ENCODE data around the gene TM7SF2.

TM7SF2 gene

GRCh38 chr11:65131895-65132237, 20.2 kb downstream of the TM7SF2 start:
- Histone ChIP-seq H3K27me3 (ENCODE audit: insufficient read depth, low read length) (no peaks in the 10 kb centered on the region), H3K9me3 (ENCODE audit: low read length) (no peaks in the 10 kb centered on the region), H4K20me1 (ENCODE audit: insufficient read depth, low read length) (no peaks in the 10 kb centered on the region), H3F3A (ENCODE audit: insufficient read depth, low read length) (0 out of 2 replicates have a peak, but pooled peaks cover 11% of the 10 kb centered on the region), H3K9me2 (ENCODE audit: low read depth, low read length) (no peaks in the 10 kb centered on the region), H3K4me3 (ENCODE audit: low read depth, low read length, poor library complexity, severe bottlenecking) (peak overlapping the region; percentile 95), H3K79me2 (ENCODE audit: insufficient read depth, low read length) (peaks cover 8% of the 10 kb centered on the region; the same call in 1 of the 2 replicates), H3K4me2 (ENCODE audit: low read length) (peak overlapping the region; percentile 93), H3K27ac (ENCODE audit: low read depth, low read length, poor library complexity, severe bottlenecking) (peak overlapping the region; percentile 99), H3K9ac (ENCODE audit: low read length) (peak overlapping the region; percentile 76), H3K36me3 (ENCODE audit: insufficient read depth, low read length) (peaks cover 68% of the 10 kb centered on the region), H2AFZ (ENCODE audit: low read length) (no peak overlapping the region), H3K4me1 (ENCODE audit: insufficient read depth, low read length, severe bottlenecking) (peaks cover 50% of the 10 kb centered on the region)
- TF ChIP-seq EZH2 (IDR thresholded peaks at IDR 0.05; ENCODE audit: borderline replicate concordance, low read length) (no peak), CTCF (IDR thresholded peaks at IDR 0.05; ENCODE audit: low read length) (no peak)

- H3K9me2 ChIP-seq (ENCODE audit: low read depth, low read length) = no peaks in the 10 kb centered on the region
- peak overlapping the region; percentile 95 for H3K4me3 ChIP-seq (ENCODE audit: low read depth, low read length, poor library complexity, severe bottlenecking)
- peaks cover 50% of the 10 kb centered on the region for H3K4me1 ChIP-seq (ENCODE audit: insufficient read depth, low read length, severe bottlenecking)
- peaks cover 8% of the 10 kb centered on the region; the same call in 1 of the 2 replicates for H3K79me2 ChIP-seq (ENCODE audit: insufficient read depth, low read length)
- H3K9me3 ChIP-seq (ENCODE audit: low read length) = no peaks in the 10 kb centered on the region
- H2AFZ ChIP-seq (ENCODE audit: low read length) = no peak overlapping the region
- no peak for TF ChIP-seq CTCF (IDR thresholded peaks at IDR 0.05; ENCODE audit: low read length)
- TF ChIP-seq EZH2 (IDR thresholded peaks at IDR 0.05; ENCODE audit: borderline replicate concordance, low read length) = no peak
- H3K9ac ChIP-seq (ENCODE audit: low read length) = peak overlapping the region; percentile 93
- H3K36me3 ChIP-seq (ENCODE audit: insufficient read depth, low read length) = peaks cover 63% of the 10 kb centered on the region
- 0 out of 2 replicates have a peak, but pooled peaks cover 7% of the 10 kb centered on the region for H3F3A ChIP-seq (ENCODE audit: insufficient read depth, low read length)
- peak overlapping the region; percentile 99 for H3K27ac ChIP-seq (ENCODE audit: low read depth, low read length, poor library complexity, severe bottlenecking)
- no peaks in the 10 kb centered on the region for H4K20me1 ChIP-seq (ENCODE audit: insufficient read depth, low read length)
- peak overlapping the region; percentile 93 for H3K4me2 ChIP-seq (ENCODE audit: low read length)
- no peaks in the 10 kb centered on the region for H3K27me3 ChIP-seq (ENCODE audit: insufficient read depth, low read length)
Observed at GRCh38 chr11:65132238-65132987, 20.7 kb downstream of the TM7SF2 start.

- Histone ChIP-seq H3K9ac (ENCODE audit: low read length) (peak overlapping the region; percentile 93), H3K9me2 (ENCODE audit: low read depth, low read length) (no peaks in the 10 kb centered on the region), H3K9me3 (ENCODE audit: low read length) (no peaks in the 10 kb centered on the region), H4K20me1 (ENCODE audit: insufficient read depth, low read length) (no peaks in the 10 kb centered on the region), H3F3A (ENCODE audit: insufficient read depth, low read length) (0 out of 2 replicates have a peak, but pooled peaks cover 7% of the 10 kb centered on the region), H2AFZ (ENCODE audit: low read length) (no peak overlapping the region), H3K27ac (ENCODE audit: low read depth, low read length, poor library complexity, severe bottlenecking) (peak overlapping the region; percentile 99), H3K79me2 (ENCODE audit: insufficient read depth, low read length) (peaks cover 8% of the 10 kb centered on the region; the same call in 1 of the 2 replicates), H3K4me1 (ENCODE audit: insufficient read depth, low read length, severe bottlenecking) (peaks cover 50% of the 10 kb centered on the region), H3K36me3 (ENCODE audit: insufficient read depth, low read length) (peaks cover 56% of the 10 kb centered on the region), H3K4me3 (ENCODE audit: low read depth, low read length, poor library complexity, severe bottlenecking) (peak overlapping the region; percentile 95), H3K27me3 (ENCODE audit: insufficient read depth, low read length) (no peaks in the 10 kb centered on the region), H3K4me2 (ENCODE audit: low read length) (peak overlapping the region; percentile 93)
- no peak for TF ChIP-seq EZH2 (IDR thresholded peaks at IDR 0.05; ENCODE audit: borderline replicate concordance, low read length)
- TF ChIP-seq CTCF (IDR thresholded peaks at IDR 0.05; ENCODE audit: low read length) = no peak
Observed at GRCh38 chr11:65132988-65133700, 21.5 kb downstream of the TM7SF2 start.

All from OCI-LY1 (cell line).